GM21528 (cell line): ENCODE data around the gene AVPR1B.

Source experiments
- ATAC-seq: cut with Tn5 transposase; IDR thresholded peaks from one replicate; pipeline ENCODE4 v1.9.1; 2021; ENCODE audit warnings: mild to moderate bottlenecking, moderate library complexity; ENCODE audit not compliant: unreplicated experiment, low FRiP score

The AVPR1B gene

GRCh38 chr1:206112600-206113301 lies 4.4 kb downstream of the AVPR1B start:
- ATAC-seq = no peak

- ATAC-seq = no peak
These were observed 5.8 kb downstream of the AVPR1B start for GRCh38 chr1:206111271-206111927.

- no peak for ATAC-seq
These were observed 6.4 kb downstream of the AVPR1B start for GRCh38 chr1:206110820-206111219.

- ATAC-seq = no peak
These were observed 7.0 kb downstream of the AVPR1B start for GRCh38 chr1:206110161-206110560.

GRCh38 chr1:206109718-206110117 lies 7.5 kb downstream of the AVPR1B start:
- no peak for ATAC-seq

- no peak for ATAC-seq
These were observed 8.6 kb downstream of the AVPR1B start for GRCh38 chr1:206108635-206109034.

GRCh38 chr1:206107168-206107544 lies 10.0 kb downstream of the AVPR1B start:
- no peak for ATAC-seq

GRCh38 chr1:206106328-206107167 lies 10.6 kb downstream of the AVPR1B start:
- ATAC-seq = peak; percentile 69

GRCh38 chr1:206105464-206105995 lies 11.7 kb downstream of the AVPR1B start:
- no peak for ATAC-seq

GRCh38 chr1:206103979-206104378 lies 13.2 kb downstream of the AVPR1B start:
- ATAC-seq = no peak

GRCh38 chr1:206102292-206102936 lies 14.8 kb downstream of the AVPR1B start:
- ATAC-seq = no peak

GRCh38 chr1:206101351-206102045 lies 15.7 kb downstream of the AVPR1B start:
- ATAC-seq = no peak

GRCh38 chr1:206100226-206100815 lies 16.9 kb downstream of the AVPR1B start:
- no peak for ATAC-seq

GRCh38 chr1:206098242-206098919 lies 18.8 kb downstream of the AVPR1B start:
- ATAC-seq = no peak

- no peak for ATAC-seq
These were observed 19.8 kb downstream of the AVPR1B start for GRCh38 chr1:206097381-206097780.

GRCh38 chr1:206094024-206094423 lies 23.2 kb downstream of the AVPR1B start:
- ATAC-seq = no peak

- no peak for ATAC-seq
These were observed 27.8 kb downstream of the AVPR1B start for GRCh38 chr1:206089341-206089740.

- no peak for ATAC-seq
These were observed 30.1 kb downstream of the AVPR1B start for GRCh38 chr1:206087091-206087490.

GRCh38 chr1:206083750-206084149 lies 33.4 kb downstream of the AVPR1B start:
- no peak for ATAC-seq
